HK-2 (cell line): Measurements from ENCODE around the gene IFNA17.
"Not testable (repeated sequence)": the region's sequence is repeated elsewhere in the genome, so short reads cannot be mapped to it uniquely, and the experiment has no call there.

ENCODE experiments used
- DNase-seq: peaks from one replicate; pipeline ENCODE4 v3.0.0-alpha.2; 2018; ENCODE audit not compliant: unreplicated experiment

IFNA17 gene

DNA sequence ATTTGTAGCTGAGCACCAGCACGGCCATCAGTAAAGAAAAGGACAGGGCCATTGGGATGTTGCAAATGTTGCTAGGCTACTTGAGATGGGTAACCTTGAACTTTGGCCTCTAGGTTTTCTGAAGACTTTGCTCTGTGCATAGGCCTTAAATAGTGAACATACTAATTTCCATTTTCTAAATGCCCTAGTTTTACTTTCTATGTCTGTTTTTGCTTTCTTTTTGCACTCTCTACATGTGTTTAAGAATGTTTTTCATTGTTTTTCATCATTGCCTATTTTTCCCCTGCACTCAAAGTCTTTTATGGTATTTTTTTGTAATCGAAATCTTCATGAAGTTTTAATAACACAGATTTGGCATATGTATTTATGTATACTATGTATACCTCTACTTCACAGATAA, at the start of gene IFNA17:
Gene IFNA17, minus strand, starts transcription at position 101 of the 400 bp plus-strand sequence. Its CDS starts 49 bp downstream, at position 52.
- DNase-seq, result no peak

GRCh38 chr9:21268347-21268657, 40.3 kb upstream of the IFNA17 start:
- DNase-seq, result no peak

DNA sequence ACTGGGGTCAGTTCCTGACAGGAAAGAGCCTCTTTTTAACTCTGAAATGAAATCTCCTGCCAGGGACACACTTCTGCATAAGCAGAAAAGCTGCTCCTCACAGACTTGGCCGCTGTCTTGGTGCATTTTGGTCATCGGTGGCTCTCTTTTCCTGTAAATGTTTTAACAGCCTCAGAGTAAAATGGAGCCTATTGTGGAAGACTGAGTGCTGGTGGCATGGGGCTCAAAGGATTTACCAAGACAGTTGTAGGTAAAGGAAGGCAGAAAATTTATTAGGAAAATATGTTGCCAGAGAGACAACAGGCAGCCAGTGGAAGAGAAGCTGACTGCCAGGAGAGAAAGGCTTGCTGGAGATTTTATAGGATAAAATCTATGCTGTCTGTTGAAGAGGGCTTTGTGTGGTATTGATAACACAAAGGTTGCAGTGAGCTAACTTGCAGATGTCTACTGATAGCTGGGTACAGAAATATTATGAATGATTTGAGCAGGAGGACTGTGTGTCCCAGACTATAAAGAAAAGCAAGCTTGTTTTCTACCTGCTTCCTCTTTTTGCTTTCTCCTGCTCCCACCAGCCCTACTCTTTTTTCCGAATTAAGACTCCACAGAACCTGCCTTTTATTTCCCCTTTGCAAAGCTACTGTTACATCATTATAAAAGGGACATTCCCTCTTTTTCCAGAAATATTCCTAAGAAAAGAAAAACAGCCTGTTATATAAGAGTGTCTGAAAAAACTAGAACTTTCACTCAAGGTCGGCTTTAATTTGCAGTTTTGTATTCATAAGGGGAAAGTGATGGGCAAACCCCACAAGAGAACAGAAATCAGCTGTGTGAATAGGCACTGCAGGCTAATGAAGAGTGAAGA, 39.7 kb upstream of the IFNA17 start:
- no peak for DNase-seq

DNA sequence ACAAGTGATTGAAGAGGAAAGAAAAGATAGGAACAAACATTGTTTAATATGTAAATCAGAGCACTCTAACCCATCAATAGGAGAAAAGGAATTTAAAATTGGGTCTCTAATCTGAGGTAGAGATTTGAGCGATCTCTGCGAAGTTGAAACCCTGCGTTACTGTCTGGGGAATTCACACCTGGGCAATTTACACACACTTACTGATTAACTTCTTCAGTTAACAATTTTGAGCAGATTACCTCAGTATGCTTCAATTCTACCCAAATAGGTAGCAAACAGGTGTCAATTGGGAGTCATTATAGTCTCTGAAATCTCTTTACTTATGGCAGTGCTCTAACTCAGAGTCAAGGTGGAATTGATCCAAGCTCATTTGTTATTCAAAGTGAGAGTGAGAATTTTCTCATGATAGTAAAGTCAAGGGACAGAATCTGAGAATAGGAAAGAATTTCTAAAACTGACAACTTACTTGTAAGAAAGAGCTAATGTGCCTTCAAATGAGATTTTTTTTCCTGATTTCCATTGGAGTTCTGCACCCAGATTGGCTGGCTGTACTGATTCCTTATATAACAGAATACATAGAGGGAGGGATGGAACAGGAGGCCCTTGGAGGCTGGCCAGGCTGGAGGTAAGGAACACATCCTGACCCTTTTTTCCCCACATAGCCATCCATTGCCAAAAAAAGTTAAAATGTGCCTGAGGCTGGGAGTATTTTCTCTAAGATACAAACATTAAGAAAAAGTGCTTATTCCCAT, 38.9 kb upstream of the IFNA17 start:
- DNase-seq, result no peak

- DNase-seq, result no peak
Measured at GRCh38 chr9:21265421-21266189, 37.6 kb upstream of the IFNA17 start.

DNA sequence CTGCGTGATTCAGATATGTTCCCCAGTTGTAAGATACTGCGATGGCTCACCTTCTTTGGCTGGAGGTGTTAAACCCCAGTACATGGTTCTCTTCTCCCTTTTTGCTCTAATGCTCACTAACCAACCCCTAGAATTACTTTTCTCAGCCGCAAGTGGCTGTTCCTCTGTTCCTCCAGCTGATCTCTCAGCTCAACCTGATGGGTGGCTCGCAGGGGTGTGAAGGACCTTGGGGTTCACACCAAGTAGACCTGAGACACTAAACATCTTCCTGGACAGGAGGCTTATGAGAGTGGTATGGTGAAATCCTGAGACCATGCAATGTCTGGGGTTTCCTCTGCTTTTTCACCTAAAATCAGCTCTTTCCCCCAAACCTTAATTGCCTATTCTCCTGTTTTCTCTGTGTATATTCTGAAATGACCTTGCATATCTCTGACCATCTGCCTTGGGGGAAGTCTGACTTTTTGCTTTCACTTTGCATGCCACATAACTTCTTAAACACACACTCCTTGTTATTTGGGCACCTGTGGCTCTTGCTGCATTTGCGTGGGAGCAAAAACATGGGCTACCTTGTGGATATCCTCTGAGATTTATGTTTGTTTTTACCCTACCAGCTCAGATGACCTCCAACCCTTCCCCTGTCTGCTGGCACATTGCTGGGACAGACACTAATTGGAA, 27.7 kb upstream of the IFNA17 start:
- DNase-seq, result no peak

DNA sequence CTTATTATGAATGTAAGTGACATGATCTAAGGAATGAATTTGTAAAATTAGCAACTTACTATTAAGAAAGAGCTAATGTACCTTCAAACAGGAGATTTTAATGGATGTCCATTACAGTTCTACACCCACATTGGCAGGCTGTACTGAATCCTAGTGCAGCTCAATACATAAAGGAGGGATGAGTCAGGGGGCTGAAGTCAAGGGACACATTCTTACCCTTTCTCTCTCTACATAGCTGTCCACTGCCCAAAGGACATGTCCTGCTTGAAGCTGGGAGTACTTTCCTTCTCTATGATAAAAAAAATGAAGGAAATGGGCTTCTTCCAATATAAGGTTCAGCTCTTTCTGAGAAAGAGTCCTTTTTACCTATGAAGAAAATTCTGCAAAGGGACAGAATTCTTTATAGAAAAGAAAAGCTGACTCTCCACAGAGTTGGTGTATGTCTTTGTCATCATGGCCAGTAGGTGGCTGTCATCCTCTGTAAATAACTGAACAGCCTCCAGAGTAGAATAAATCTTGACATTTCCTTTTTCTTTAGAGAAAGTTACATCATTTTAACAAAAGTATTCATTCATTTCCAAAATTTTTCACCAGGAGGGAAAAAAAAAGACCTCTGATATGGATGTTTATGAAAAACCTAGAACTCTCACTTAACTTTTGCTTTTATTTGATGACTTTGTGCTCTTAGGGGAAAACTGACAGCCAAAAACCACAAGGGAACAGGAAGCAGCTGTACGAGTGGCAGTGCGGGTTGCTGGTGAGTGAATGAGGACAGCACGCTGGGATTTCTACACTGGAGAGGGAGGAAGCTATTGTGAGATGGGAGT, 24.9 kb upstream of the IFNA17 start:
- DNase-seq, result no peak

DNA sequence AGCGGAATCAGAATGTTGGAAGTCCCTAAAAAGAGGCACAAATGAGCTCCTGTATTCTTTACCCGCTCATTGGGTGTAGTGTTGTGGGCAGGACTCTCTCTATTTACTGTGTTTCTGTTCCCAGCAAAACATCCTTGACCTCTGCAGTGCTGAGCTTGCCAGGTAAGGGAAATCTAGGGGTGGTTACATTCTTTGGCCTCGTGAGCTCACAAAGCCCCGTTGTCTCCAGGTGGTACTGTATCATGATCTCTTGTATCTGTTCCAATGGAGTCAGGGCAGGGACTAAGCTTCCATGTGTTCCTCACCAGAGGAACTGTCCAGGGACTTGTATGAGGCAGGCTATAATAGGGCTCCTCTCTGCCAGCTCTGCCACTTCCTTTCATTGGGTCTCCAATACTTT, 23.6 kb upstream of the IFNA17 start:
- DNase-seq, result no peak

- DNase-seq, result no peak
Measured at GRCh38 chr9:21251190-21251589, 23.2 kb upstream of the IFNA17 start.

DNA sequence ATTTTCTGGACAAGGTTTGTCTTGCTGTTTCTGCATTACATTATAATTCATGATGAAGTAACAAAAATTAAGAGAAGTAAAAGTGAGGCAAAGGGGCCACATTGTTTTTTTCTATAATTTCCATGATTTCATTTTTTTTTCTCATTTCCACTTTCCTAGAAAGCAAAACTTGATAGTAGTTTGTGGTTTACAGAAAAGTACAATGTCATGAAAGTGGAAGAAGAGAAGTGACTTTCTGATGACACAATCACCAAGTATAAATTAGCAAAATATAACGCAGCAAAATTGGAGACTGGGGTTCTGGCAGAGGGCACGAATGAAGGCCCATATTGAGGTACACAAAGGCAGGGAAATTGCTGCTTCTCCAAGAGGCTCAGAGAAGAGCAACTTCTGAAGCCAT, 16.8 kb upstream of the IFNA17 start:
- no peak for DNase-seq

- DNase-seq, result no peak
Measured at GRCh38 chr9:21239911-21240310, 11.9 kb upstream of the IFNA17 start, which contains the start of gene IFNA14. TSS of gene IFNA14 (minus strand) at chr9:21240005. CDS start at chr9:21239935, 70 bp downstream.

- DNase-seq, result not testable (repeated sequence)
Measured at GRCh38 chr9:21236360-21236714, 8.3 kb upstream of the IFNA17 start.

DNA sequence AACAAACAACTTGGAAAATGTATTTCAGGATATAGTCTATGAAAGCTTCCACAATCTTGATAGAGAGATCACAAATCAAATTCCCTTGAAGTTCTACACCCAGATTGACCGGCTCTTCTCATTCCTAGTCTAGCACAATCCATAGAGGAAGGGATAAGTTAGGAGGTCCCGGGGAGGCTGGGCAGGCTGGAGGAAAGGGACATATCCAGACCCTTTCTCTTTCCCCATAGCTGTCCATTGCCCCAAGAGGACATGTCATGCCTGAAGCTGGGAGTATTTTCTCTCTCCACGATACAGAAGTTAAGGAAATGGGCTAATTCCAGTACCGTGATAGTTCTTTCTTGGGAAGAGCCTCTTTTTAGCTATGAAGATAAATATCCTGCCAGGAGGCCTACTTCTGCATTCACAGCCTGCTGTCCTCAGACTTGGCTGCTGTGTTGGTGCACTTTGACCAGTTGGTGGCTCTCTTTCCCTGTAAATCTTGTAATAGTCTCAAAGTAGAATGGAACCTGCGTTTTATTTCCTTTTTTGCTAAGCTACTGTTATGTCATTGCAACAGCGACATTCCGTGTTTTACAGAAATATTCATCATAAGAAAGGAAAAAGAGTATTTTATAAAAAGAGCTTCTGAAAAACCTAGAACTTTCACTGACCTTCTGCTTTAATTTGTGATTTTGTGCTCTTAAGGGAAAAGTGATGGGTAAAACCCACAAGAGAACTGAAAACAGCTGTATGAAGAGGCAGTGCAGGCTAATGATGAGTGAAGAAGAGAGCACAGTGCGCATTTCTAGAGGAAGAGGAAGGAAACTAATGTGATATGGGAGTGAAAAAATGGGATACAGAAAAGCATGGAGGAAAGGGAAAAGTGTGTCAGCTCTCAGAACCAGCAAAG, 7.7 kb upstream of the IFNA17 start:
- not testable (repeated sequence) for DNase-seq

- no peak for DNase-seq
Measured at GRCh38 chr9:21234153-21234687, 6.2 kb upstream of the IFNA17 start.

DNA sequence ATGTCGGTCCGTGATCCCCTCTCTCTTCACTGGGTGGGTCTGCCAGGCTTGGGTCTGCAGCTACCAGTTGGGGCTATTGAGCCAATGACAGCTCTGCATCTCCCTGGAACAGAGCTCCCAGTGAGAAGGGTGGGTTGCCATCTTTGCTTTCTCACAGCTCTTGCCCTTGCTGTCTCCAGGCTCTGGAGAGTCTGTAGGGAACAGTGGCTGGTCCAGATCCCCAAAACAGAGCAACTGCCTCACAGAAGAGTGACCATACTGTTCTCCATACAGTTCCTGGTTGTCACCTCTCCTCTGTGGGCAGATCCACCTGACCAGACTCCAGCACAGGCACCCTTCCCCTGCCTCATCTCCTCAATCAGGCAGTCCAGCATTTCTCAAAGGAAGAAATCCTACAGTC, 5.2 kb upstream of the IFNA17 start:
- no peak for DNase-seq

DNA sequence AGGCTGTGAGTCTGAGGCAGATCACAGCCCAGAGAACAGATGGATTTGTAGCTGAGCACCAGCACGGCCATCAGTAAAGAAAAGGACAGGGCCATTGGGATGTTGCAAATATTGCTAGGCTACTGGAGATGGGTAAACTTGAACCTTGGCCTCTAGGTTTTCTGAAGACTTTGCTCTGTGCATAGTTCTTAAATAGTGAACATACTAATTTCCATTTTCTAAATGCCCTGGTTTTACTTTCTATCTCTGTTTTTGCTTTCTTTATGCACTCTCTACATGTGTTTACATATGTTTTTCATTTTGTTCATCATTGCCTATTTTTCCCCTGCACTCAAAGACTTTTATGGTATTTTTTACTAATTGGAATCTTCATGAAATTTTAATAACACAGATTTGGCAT, 10.8 kb downstream of the IFNA17 start, which contains the start of gene IFNA16:
Gene IFNA16, minus strand, starts transcription at position 101 of the 400 bp plus-strand sequence. Its CDS starts 6 bp downstream, at position 95.
- not testable (repeated sequence) for DNase-seq

GRCh38 chr9:21213411-21214326, 14.4 kb downstream of the IFNA17 start:
- not testable (repeated sequence) for DNase-seq

GRCh38 chr9:21212160-21212559, 15.9 kb downstream of the IFNA17 start:
- DNase-seq, result not testable (repeated sequence)
